Brain microvascular endothelial cell (primary cell): ENCODE measurements around the gene ITIH3.

Source experiments
- DNase-seq: peaks from one replicate; pipeline ENCODE4 v3.0.0-alpha.2; 2020
- H3K27ac ChIP-seq: fragments of 250-450 bp; sonication (Bioruptor Pico); 2 replicates; pipeline ENCODE4 v1.5.1; 2020; ENCODE audit warnings: mild to moderate bottlenecking, moderate library complexity
- H3K27me3 ChIP-seq: fragments of 250-450 bp; sonication (Bioruptor Pico); replicated peaks from 2 replicates; pipeline ENCODE4 v1.5.1; 2020; ENCODE audit warnings: mild to moderate bottlenecking
- H3K36me3 ChIP-seq: fragments of 250-450 bp; sonication (Bioruptor Pico); replicated peaks from 2 replicates; pipeline ENCODE4 v1.5.1; 2020; ENCODE audit warnings: mild to moderate bottlenecking
- H3K4me3 ChIP-seq: 2 replicates; pipeline ENCODE4 v1.5.1; 2011; ENCODE audit warnings: low read depth, mild to moderate bottlenecking, control low read depth, low read length, moderate library complexity
- CTCF ChIP-seq: IDR thresholded peaks from 2 replicates; pipeline ENCODE4 v1.5.1; 2011; ENCODE audit warnings: low read depth, mild to moderate bottlenecking, moderate library complexity, low read length, control low read depth, inconsistent platforms; ENCODE audit errors: missing control alignments
- in situ Hi-C: cut with HindIII; loops from 2 replicates; pipeline ENCODE4 v1.10.0; 2017; ENCODE audit warnings: low sequenced_read_pairs, low pct_ligation_motif_present

Gene ITIH3

DNA sequence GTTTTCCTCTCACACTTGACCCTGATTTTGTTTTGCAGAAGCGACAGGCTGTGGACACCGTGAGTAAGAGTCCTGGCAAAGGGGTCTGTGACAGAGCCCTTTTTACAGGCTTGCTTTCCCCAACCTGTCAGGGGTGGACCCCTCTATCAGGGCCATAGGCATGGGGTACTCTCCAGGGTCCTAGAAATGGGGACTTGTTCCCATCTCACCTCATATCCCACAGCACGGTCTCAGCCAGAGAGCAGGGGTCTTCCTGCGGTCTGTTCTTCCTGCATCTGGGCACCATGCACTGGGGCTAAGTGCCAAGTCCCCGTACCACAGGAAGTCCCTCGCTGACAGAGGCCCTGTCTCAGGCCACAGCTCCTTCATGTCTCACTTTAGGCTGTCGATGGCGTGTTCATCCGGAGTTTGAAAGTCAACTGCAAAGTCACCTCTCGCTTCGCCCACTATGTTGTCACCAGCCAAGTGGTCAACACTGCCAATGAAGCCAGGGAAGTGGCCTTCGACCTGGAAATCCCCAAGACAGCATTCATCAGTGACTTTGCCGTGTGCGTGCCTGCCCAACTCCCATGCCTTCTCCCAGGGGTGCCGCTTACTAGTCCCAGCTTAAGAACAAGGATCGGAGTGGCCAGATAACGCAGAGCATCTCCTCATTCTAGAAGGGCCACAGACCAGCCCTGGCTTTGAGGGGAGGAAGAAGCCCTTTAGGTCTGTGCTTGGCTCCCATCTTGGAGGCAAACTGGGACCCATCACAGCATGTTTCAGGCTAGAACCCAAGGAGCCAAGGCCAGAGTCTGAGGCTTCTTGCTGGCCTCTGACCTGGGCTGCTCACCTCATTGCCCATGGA is 16.4 kb upstream of the ITIH3 start:
- DNase-seq: no peak
- in situ Hi-C loops: no loop called here
- no peak overlapping the region for H3K4me3 ChIP-seq
- no peaks in the 10 kb centered on the region for H3K36me3 ChIP-seq
- H3K27me3 ChIP-seq: peaks cover 4% of the 10 kb centered on the region
- no peak overlapping the region for H3K27ac ChIP-seq
- no peak for TF ChIP-seq CTCF

DNA sequence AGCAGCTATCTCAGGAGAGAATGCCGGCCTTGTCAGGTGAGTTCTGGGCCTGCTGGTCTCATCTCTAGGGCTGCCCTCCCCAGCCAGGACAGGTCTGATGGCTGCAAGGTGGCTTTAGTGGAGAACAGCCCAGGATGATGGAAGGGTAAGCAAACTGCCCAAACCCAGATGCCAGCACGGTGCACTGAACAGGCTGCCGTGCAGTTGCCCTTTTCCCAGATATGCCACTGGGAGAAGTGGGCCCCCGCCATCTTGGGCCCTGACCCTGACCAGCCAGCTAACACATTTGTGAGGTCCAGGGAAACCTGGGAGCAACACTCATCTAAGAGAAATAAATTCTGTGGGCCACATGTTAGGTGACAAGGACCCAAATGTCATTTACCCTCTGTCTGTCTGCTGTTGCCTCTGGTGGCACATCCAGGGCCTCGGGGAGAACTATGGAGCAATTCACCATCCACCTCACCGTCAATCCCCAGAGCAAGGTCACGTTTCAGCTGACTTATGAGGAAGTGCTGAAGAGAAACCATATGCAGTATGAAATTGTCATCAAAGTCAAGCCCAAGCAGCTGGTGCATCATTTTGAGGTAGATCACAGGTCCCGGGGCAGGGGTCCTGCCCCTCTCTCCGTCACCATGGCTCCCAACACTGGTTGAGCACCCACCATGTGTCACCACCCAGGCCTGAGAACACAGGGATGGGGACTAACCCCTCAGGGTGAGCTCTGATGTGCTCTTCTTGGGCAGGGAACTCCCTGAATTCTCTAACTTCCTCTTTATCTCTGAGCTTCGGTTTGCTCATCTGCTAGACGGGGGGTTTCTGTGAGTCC is 15.4 kb upstream of the ITIH3 start:
- in situ Hi-C loops: no loop called here
- Histone ChIP-seq H3K4me3 (no peak overlapping the region), H3K36me3 (no peaks in the 10 kb centered on the region), H3K27ac (no peak overlapping the region), H3K27me3 (peaks cover 4% of the 10 kb centered on the region)
- TF ChIP-seq CTCF: no peak
- no peak for DNase-seq

- in situ Hi-C loops: no loop called here
- no peak for TF ChIP-seq CTCF
- H3K27me3 ChIP-seq: peaks cover 4% of the 10 kb centered on the region
These were observed 14.6 kb upstream of the ITIH3 start for GRCh38 chr3:52779837-52780585.

DNA sequence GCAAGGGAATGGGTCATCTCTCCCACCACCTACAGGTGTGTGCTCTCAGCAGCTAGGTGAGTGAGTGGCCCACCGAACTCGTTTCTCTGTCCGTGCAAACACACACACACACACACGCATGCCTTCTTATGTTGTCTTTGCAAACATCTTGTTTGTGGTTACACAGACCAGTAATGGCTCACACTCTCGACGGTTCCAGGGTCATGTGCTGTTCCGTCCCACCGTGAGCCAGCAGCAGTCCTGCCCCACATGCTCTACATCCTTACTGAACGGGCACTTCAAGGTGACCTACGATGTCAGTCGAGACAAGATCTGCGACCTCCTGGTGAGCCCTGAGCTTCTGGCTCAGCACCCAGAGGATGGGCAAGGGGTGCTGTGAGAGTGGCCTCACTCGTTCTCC is 12.9 kb upstream of the ITIH3 start:
- peaks cover 4% of the 10 kb centered on the region for H3K27me3 ChIP-seq
- no peak overlapping the region for H3K27ac ChIP-seq
- TF ChIP-seq CTCF: no peak
- DNase-seq: no peak
- H3K4me3 ChIP-seq: no peak overlapping the region
- in situ Hi-C loops: no loop called here
- no peaks in the 10 kb centered on the region for H3K36me3 ChIP-seq

More at GRCh38 chr3:52779837-52780585, 14.6 kb upstream of the ITIH3 start:
- Histone ChIP-seq H3K36me3 (no peaks in the 10 kb centered on the region), H3K4me3 (no peak overlapping the region), H3K27ac (no peak overlapping the region)
- no peak for DNase-seq

DNA sequence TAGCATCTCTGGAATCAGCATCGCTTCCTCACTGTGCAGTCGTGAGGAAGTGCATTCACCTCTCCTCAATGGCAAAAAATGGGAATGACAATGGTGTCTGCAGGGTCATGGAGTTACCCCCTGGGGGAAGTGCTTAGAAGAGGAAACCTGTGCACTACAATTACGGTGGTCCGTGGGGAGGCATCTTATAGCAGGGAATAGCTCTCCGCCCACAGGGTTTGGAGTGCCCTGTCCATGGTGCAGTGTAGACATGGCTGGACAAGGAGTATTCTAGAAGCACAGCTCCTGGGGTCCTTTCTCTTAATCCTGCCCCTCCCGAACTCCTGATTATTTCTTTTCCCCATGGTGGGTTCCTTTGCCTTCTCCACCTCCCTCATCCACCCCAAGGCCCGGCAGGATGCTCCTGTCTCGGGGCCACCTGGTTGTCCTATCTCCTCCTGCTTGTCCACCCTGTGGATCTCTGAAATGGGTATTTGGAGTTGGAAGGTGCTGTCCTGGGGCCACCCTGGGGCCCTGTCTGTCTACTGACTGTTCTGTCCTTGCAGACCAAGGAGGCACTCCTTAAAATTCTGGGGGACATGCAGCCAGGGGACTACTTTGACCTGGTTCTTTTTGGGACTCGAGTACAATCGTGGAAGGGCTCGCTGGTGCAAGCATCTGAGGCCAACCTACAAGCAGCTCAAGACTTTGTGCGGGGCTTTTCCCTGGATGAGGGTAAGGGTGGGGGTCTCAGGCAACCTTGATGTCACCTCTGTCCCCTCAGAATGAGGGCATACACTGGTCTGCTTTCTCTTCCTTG is 12.0 kb upstream of the ITIH3 start:
- Histone ChIP-seq H3K4me3 (no peak overlapping the region), H3K36me3 (no peaks in the 10 kb centered on the region), H3K27me3 (peaks cover 4% of the 10 kb centered on the region), H3K27ac (no peak overlapping the region)
- in situ Hi-C loops: no loop called here
- TF ChIP-seq CTCF: no peak
- DNase-seq: no peak
